HPDE6-E6E7 (cell line): ENCODE measurements around the gene MACROD2.
"Not testable (repeated sequence)": the region's sequence is repeated elsewhere in the genome, so short reads cannot be mapped to it uniquely, and the experiment has no call there.

ENCODE experiments used
- DNase-seq: peaks from one replicate; pipeline ENCODE4 v3.0.0; 2011; ENCODE audit warnings: missing footprints; ENCODE audit errors: extremely low spot score

The MACROD2 gene

DNA sequence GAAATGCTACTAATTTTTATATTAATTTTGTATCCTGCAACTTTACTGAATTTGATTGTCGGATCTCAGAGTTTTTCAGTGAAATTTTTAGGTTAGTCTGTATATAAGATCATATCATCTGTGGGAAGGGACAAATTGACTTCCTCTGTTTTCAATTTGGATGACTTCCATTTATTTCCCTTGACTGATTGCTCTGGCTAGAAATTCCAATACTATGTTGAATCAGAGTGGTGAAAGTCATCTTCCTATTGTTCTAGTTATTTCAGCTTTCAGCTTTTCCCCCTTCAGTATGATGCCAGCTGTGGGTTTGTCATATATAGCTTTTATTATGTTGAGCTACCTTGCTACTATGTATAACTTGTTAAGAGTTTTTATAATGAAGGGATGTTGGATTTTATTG, 1806.7 kb downstream of the MACROD2 start:
- DNase-seq, result no peak

DNA sequence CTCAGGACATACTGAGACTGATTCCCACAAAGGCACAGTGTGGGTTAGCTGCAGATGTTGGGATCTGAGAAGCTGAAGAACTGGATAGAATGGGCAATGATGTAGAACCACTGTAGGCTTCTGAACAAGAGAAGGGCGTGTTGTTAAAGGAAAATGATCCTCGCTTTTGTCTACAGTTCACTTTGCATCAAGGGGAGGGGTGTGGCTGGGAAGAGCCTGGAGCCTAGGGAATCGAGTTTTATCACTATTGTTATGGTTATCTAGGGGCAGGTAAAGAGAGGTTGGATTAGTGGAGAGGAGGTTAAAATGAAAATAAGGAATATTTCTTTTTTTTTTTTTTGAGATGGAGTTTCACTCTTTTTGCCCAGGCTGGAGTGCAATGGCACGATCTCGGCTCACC, 1809.8 kb downstream of the MACROD2 start:
- DNase-seq, result no peak

DNA sequence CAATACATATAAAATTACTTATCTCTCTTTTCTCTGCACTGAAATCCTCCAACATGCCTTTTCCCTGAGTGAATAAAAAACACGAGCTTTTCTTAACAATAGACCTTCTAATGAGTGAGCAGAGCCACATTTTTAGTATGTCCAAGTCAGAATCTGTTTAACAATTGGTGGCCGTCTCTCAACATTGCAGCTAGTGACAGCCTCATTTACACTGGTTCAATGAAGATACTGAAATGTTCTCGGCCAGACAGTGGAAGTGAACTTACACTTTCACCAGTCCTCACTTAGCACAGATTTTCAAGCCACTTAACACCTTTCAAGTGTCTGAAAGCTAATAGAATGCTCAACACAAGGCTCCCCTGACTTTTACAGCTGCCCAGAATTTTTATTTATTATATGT, 1810.8 kb downstream of the MACROD2 start:
- DNase-seq, result no peak

DNA sequence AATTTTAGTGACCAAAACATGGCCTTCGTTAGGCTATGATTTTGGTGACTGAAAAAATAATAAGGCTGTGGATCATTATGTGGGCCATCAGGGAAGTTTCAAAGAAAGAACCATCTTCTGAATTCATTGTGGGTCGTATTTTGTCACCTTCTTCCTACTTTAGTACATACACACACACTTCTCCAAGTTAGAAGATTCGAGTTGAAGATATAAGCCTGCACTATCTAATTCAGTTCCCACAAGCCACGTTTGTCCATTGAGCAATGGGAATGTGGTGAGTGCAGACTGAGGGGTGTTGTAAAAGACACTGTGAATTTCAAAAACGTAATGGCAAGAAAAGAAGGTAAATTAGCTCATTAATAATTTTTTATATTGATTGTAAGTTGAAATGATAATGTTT, 1812.0 kb downstream of the MACROD2 start:
- no peak for DNase-seq

DNA sequence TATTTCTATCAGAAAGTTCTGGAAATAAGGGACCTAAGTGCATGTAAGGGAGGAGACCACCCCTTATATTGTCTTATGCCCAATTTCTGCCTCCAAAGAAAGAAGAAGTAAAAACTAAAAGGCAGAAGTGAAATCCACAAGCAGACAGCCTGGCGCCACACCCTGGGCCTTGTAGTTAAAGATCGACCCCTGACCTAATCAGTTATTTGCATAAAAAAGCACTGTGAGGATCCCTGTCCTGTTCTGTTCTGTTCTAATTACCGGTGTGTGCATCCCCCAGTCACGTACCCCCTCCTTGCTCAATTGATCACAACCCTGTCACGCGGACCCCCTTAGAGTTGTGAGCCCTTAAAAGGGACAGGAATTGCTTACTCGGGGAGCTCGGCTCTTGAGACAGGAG, 1812.5 kb downstream of the MACROD2 start:
- not testable (repeated sequence) for DNase-seq

DNA sequence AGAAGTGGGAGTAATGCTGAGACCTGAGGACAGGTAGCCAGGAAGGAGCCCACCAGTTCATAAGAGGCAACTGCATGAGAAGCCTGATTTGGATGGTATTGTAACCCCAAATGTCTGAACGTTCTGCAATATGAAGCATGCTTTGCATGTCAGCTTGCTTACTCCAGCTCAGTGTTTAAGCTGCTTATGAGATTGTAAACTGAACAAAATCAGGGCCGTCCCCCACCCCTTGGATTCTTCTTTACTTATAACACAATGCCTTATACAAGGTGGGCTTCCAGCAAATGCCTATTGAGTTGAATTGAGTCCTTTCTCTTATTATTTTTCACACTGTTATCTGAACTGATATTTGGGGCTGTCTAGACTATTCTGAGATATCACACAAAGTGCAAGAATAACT, 1816.6 kb downstream of the MACROD2 start:
- DNase-seq, result no peak

DNA sequence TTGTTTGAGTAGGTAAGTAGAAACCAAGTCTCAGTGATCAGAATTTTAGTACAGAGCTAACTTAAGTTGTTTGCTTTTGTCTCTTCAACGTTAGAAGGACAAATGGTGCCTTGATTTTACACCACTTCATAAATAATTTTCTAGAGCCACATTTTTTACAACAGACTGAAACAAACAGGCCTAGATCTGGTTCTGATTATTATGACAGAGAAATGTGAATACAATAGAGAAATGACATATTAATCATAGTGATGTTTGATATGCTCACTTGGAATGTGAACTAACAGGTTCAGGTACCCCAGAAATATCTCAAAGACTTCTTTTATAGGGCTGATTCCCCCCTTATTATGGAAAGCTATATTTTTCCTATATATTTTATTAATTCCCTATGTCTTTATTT, 1817.4 kb downstream of the MACROD2 start:
- DNase-seq, result no peak

DNA sequence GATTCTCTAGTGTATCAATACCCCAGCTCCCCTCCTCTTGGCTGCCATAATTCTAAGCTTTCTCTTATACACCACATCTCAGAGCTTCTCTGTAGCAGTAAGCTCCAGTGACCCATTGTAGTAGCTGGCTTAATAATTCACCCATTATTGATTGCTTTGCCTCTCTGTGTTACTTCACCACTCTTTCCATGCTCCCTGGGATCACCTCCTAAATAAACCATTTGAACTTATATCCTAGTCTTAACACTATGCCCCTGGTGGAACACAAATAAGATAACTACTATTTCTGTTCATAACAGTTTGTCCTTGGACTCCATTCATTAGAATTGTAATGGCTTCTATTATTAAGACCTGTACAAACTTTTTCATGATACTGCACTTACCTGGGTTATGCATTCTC, 1819.0 kb downstream of the MACROD2 start:
- no peak for DNase-seq

DNA sequence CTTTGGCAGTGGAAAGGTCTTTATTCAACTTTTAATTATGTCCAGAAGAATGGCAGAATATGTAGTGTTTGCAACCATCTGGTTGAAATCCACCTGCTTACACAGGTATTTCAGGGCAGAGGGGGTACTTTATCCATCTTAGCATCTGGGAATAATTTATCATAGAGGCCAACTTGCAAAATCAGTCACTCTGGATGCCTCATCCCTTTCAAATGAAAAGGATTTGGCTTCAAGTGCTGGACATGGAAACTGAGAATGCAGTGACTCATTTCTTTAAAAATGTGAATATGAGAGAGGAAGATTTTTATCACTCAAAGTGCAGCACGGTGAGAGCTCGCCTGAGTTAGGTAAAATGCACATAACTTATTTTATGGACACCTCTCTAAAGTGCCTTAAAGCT, 1819.6 kb downstream of the MACROD2 start:
- DNase-seq, result peak; percentile 11

DNA sequence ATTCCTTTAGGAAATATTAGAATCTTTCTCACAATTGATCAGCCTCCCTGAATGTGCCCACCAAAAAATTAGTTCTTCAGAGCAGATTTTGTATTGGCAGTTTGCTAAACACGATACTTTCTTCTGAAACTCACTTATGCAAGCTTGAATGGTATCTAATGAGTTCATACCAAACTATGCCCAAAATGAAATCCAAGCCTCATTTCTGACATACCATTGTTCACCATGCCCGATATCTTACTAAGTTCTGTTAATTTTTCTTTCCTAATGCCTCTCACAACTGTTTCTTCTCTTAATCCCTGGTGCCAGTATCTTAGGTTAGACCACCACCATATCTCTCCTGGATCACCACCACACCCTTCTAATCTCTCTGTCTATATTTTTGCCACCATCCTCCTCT, 1822.0 kb downstream of the MACROD2 start:
- no peak for DNase-seq

DNA sequence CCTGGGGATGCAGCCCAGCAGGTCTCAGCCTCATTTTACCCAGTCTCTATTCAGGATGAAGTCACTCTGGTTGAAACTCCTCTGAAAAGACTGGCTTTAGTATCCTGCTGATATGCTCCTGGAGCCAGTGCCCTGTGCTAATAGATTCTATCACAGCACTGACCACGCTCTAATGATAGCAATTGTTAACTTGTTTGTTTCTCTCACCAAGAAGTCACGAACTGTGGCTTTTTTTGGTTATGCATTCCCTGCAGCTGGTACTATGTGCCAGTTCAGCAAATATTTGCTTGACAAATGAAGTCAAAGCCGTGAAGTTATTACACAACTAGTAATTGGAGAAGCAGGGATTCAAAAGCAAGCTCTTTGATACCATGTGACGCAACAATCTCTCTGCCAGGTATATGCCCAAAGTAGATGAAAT, 1823.3 kb downstream of the MACROD2 start:
- DNase-seq, result no peak

DNA sequence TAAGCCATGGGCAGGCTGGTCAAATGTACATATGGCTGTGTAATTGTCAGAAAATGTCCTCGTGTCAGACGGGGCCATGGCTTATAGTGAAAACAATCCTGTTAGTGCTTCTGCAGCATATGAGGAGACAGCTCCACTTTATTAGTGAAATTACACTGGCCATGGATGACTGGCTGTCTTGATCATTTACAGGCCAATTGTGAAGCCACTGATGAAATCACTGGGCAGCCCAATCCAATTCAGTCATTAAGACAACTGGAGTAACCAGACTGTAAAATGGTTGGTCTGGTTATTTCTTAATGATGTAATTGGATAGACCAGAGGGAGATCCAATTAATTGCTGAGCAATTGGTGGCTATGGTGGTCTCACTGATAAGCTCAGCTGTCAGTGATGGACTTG, 1828.4 kb downstream of the MACROD2 start:
- DNase-seq, result no peak

DNA sequence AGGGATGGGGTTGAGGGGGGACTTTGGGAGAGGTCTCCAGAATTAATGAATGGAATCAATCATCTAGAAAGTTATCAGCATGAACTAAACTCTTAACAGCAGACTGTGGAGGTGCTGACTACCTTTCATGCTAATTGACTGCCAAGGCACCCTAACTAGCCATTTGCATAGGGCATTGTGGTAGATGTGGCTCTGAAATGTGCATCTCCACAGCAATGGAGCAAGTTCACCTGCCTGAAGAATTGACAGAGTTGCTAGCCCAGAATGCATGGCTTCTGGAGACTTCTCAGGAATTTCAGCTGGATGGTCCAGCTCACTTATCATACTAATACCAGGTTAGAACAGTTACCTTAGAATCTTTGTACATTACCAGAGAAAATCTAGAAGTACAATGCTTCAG, 1832.3 kb downstream of the MACROD2 start:
- no peak for DNase-seq

DNA sequence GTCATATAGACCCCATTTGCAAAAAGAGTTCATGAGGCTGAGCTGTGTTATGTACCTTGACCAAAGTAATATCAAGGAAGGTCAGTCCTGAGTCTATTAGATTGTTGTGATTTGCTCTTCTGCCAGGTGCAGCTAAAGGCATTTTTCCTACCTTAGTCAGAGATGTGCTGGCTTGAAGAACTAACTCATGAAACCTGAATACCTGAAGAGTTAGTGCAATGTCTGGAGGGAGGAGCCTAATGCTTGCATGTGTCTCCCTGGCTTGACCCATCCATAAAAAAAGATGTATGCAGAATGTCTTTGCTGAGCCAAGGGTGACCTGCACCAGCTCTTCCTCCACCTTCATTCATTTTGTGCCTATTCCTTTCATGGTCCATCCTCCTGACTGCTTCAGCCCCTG, 1835.9 kb downstream of the MACROD2 start:
- peak; percentile 52 for DNase-seq

DNA sequence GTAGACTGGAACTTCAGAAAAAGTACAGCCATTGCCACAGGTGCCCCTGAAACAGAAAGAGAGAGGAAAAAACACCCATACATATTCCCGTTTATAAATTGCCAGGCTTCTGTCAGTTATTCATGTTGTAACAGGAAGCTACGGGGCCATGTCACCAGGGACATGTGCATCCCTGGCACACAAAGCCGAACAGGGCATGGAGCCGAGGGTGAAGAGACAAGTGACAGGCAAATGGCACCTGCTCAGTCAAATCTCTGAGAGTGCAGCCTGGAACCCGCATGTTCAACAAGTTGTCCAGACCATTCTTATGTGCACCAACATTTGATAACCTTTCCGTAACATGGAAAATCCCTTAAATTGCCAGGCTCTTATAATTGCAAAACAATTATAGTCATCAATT, 1837.2 kb downstream of the MACROD2 start:
- no peak for DNase-seq

DNA sequence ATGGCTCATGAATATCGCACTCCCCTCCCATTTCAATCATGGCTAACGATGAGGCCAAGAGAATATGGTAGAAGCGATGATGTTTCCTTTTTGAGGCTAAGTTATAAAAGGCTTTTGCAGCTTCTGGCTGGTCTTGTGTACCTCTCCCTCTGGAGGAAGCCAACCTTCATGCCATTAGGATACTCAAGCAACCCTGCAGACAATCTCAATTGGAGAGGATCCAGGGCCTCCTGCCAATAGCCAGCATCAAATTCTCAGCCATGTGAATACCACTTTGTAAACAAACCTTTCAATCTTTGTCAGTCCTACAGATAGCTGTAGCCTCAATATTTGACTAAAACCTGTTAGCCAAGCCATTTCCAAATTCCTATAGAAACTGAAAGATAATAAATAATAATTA, 1839.5 kb downstream of the MACROD2 start:
- DNase-seq, result no peak

DNA sequence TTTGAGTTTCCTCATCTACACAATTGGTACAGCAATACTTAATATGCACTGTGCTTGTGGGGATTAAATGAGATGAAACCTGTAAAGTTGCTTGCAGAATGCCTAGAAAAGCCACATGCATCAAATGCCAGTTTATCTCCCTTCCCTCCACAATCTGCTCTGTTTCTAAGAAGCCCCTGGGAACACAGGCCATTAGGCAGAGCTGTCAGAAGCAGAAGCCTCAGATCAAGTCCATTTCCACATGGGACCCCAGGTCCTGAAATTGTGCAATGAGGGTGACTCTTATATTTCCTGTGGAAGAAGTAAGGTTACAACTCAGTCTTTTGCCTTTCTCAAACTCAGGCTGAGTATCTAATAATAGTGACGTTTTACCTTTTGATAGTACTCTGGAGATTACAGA, 1840.5 kb downstream of the MACROD2 start:
- no peak for DNase-seq

DNA sequence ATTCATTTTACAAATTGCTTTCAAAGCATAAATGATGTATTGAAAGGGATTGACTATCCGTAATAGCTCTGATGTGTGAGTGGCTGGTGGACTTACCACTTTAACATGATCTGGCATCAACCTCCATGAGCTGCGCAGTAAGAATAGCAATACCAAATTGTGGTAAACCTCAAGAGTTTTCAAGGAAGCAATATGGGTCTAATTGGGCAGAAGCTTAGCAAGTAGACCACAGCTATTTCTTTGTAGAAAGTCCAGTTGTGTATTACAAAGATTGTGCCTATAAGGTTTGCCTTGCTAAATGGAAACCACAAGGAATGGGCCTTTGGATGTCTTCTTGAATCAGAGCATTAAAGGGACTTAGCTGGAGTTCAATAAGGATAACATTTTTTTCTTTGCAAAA, 1841.3 kb downstream of the MACROD2 start:
- no peak for DNase-seq

DNA sequence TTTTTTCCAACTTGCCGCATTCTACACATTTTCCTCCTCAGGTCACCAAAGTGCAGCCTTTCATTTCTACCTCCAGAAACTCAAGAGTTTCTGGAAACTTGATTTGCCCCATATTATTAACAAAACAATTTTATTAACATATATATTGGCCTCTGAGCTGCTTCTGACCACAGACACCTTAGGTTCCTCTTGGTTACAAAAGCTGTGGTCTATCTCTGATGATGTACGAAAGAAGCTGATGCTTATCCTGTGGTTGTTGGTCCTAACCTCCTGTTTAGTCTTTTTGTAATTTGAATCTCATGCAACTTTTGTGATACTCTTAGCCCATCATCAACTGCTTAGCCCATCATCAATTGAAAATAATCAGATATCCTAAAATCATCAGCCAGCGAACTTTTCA, 1842.2 kb downstream of the MACROD2 start:
- DNase-seq, result no peak

DNA sequence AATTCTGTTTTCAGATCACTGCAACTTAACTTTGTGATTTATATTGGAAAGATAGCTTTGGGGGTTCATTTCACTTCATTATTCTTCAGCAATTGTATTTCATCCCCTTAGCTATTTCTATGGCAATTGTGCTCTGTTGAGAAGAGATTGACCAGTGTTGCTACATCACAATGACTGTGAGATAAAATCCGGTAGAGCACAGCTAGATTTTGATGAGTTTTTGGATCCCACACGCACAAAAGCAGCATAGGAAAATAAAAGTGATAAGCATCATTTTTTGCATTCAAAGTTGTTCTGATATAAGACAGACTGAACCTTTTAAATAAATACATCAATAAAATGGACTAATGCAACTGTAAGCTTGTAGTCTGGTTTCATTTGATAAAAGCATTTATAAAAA, 1843.2 kb downstream of the MACROD2 start:
- no peak for DNase-seq

DNA sequence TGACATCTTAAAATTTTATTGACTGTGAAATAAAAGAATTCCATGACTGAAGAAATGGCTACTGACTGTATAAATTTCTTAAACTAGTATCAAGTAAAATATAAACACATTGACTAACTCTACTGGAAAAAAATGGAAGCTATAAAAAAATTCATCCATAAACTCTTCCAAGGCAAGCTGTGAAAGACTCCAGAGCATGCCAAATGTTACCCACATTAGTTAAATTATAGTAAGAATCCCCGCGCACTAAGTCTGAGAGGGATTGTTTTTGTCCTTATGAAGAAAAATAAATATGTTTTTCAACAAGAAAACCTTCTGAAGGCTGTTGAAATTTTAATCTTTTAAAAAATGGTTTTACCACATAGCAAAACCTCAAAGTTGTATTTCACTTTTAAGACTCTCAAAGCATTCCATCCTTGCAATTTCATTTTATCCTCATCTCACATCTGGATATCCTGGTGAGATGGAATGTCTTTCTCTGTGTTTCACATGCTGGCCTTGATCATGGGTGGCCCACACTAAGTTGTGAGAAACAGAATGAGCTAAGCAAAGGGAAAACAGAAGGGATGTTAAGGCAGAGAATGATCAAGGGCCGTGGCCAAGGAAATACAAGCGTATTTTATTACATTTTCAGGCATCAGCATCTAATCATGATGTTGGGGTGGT, 1845.5 kb downstream of the MACROD2 start:
- DNase-seq, result no peak

DNA sequence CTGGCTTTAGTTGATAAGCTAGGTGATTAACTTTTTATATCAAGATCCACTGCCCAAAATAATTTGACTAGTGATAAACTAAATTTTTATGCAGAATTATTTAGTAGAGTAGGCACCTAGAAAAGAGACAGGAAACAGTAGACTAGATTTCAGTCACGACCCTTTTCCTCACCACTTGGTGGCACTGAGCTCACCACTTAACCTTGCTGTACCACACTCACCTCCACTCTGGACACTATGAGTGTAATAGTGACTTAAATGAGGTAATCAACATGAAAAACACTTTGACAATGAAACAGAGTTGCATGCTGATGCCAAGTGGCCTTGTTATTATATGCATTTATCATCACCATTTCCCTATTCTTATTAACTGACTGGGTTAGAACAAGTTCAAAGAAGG, 1847.6 kb downstream of the MACROD2 start:
- DNase-seq, result no peak

DNA sequence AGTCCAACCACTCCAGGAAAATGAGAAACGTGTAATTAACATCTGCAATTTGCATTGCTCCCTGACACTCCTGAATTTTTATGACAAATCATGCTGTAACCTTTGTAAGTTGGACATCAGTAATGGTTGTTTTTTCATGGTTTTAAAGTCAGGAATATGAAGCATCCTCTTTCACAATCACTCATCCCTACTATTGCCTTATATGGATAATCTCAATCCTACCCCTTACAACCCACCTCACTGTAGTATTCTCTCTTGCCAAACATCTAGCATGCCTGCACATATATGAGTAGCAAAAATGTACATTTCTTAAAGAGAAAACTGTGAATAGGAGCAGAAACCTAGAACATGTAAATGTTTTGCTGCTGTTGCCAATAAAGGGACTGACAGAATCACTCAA, 1848.5 kb downstream of the MACROD2 start:
- DNase-seq, result no peak

DNA sequence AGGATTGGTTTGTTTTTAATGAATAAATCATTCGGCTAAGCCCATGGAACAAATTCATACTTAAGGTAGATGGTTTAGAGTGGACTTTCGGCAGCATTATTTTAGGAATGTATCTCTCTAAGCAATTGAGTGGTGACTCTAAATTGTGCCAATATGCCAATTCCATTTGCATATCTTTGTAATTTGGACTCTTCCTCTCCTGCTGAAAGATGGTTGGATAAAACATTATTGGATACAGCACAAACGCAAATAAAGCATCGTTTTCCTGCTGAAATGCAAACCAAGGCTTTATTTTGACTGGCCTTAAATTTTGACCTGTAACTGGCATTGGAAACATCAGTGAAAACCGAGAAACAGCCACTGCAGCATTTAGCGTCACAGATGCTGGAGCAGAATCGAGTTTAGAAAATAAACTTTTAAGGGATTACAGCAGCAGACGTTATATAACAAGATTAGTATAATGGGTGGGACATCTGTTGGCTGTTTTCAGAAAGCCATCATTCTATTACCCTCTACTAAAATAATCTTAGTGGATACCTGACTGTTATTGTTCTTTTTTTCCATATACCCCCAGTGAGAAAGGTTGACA, 1852.0 kb downstream of the MACROD2 start:
- DNase-seq, result no peak
